HG02943 (cell line): ENCODE measurements around the gene DUS1L.
A peak's percentile ranks its signal among the peaks of the same experiment; 100 is the strongest.

Source experiments
- ATAC-seq: cut with Tn5 transposase; IDR thresholded peaks from one replicate; pipeline ENCODE4 v1.9.1; 2021; ENCODE audit warnings: mild to moderate bottlenecking, low read depth, moderate library complexity; ENCODE audit not compliant: unreplicated experiment

DUS1L gene

GRCh38 chr17:82065638-82066303 lies at the start of gene DUS1L:
Gene DUS1L, minus strand, starts transcription at chr17:82065804. Its CDS starts 745 bp downstream, at chr17:82065059.
- no peak for ATAC-seq

- ATAC-seq = no peak
These were observed 49.3 kb upstream of the DUS1L start for GRCh38 chr17:82114872-82115271.

- no peak for ATAC-seq
These were observed 48.8 kb upstream of the DUS1L start for GRCh38 chr17:82114447-82114846.

GRCh38 chr17:82113941-82114340 lies 48.3 kb upstream of the DUS1L start:
- ATAC-seq = no peak

- ATAC-seq = no peak
These were observed 47.8 kb upstream of the DUS1L start for GRCh38 chr17:82113422-82113821.

- no peak for ATAC-seq
These were observed 47.3 kb upstream of the DUS1L start for GRCh38 chr17:82112914-82113311.

GRCh38 chr17:82112181-82112913 lies 46.7 kb upstream of the DUS1L start:
- ATAC-seq = no peak

GRCh38 chr17:82110298-82110697 lies 44.7 kb upstream of the DUS1L start:
- no peak for ATAC-seq

GRCh38 chr17:82108961-82109475 lies 43.4 kb upstream of the DUS1L start:
- ATAC-seq = no peak

GRCh38 chr17:82108496-82108945 lies 42.9 kb upstream of the DUS1L start:
- no peak for ATAC-seq

- ATAC-seq = no peak
These were observed 42.4 kb upstream of the DUS1L start for GRCh38 chr17:82108038-82108437.

GRCh38 chr17:82107341-82107860 lies 41.8 kb upstream of the DUS1L start:
- ATAC-seq = no peak

- ATAC-seq = no peak
These were observed 41.2 kb upstream of the DUS1L start for GRCh38 chr17:82106688-82107305.

- peak; percentile 65 for ATAC-seq
These were observed 40.5 kb upstream of the DUS1L start for GRCh38 chr17:82105882-82106687.

GRCh38 chr17:82105417-82105881 lies 39.8 kb upstream of the DUS1L start:
- no peak for ATAC-seq

GRCh38 chr17:82104797-82105416 lies 39.3 kb upstream of the DUS1L start:
- ATAC-seq = no peak

- ATAC-seq = no peak
These were observed 38.2 kb upstream of the DUS1L start for GRCh38 chr17:82103553-82104451.

GRCh38 chr17:82101767-82102679 lies 36.4 kb upstream of the DUS1L start:
- no peak for ATAC-seq
